MM.1S (cell line): Measurements from ENCODE around the gene FOXA2.
"Not testable (repeated sequence)": the region's sequence is repeated elsewhere in the genome, so short reads cannot be mapped to it uniquely, and the experiment has no call there.

Experiments
- DNase-seq: peaks from one replicate; pipeline ENCODE4 v3.0.0-alpha.2; 2015
- H2AFZ ChIP-seq: fragments of 300-600 bp; sonication (generic); 2 replicates; pipeline ENCODE4 v1.6.0; 2016; ENCODE audit warnings: antibody characterized with exemption, low read length
- H3F3A ChIP-seq: fragments of 300-600 bp; sonication (generic); 2 replicates; pipeline ENCODE4 v1.6.1; 2016; ENCODE audit warnings: mild to moderate bottlenecking, antibody characterized with exemption, low read length, moderate library complexity, mixed read lengths; ENCODE audit not compliant: insufficient read depth
- H3K27ac ChIP-seq: fragments of 300-600 bp; sonication (generic); 2 replicates; pipeline ENCODE4 v1.5.1; 2016; ENCODE audit warnings: mild to moderate bottlenecking, low read length
- H3K27me3 ChIP-seq: fragments of 300-600 bp; sonication (generic); replicated peaks from 2 replicates; pipeline ENCODE4 v1.6.0; 2016; ENCODE audit warnings: low read length; ENCODE audit not compliant: insufficient read depth
- H3K36me3 ChIP-seq: fragments of 300-600 bp; sonication (generic); replicated peaks from 2 replicates; pipeline ENCODE4 v1.6.1; 2016; ENCODE audit warnings: mild to moderate bottlenecking, low read length, mixed read lengths; ENCODE audit not compliant: insufficient read depth
- H3K4me1 ChIP-seq: fragments of 300-600 bp; sonication (generic); 2 replicates; pipeline ENCODE4 v1.6.1; 2016; ENCODE audit warnings: low read length, mixed read lengths
- H3K4me2 ChIP-seq: fragments of 300-600 bp; sonication (generic); 2 replicates; pipeline ENCODE4 v1.6.0; 2016; ENCODE audit warnings: low read depth, low read length
- H3K4me3 ChIP-seq: fragments of 300-600 bp; sonication (generic); 2 replicates; pipeline ENCODE4 v1.5.1; 2016; ENCODE audit warnings: low read length, mixed read lengths
- H3K79me2 ChIP-seq: fragments of 300-600 bp; sonication (generic); 2 replicates; pipeline ENCODE4 v1.6.1; 2016; ENCODE audit warnings: mixed run types, low read length, mixed read lengths
- H3K9ac ChIP-seq: fragments of 300-600 bp; sonication (generic); 2 replicates; pipeline ENCODE4 v1.6.1; 2016; ENCODE audit warnings: low read length, mixed read lengths
- H3K9me2 ChIP-seq: fragments of 300-600 bp; sonication (generic); replicated peaks from 2 replicates; pipeline ENCODE4 v1.6.1; 2016; ENCODE audit warnings: mild to moderate bottlenecking, low read length, mixed read lengths; ENCODE audit not compliant: insufficient read depth
- H3K9me3 ChIP-seq: fragments of 300-600 bp; sonication (generic); replicated peaks from 2 replicates; pipeline ENCODE4 v1.6.1; 2016; ENCODE audit warnings: mild to moderate bottlenecking, low read length, mixed read lengths; ENCODE audit not compliant: insufficient read depth
- H4K20me1 ChIP-seq: fragments of 300-600 bp; sonication (generic); 2 replicates; pipeline ENCODE4 v1.6.1; 2016; ENCODE audit warnings: mild to moderate bottlenecking, low read length, moderate library complexity, mixed read lengths; ENCODE audit not compliant: insufficient read depth
- EZH2 ChIP-seq: fragments of 300-600 bp; sonication (generic); optimal IDR thresholded peaks from 2 replicates; pipeline ENCODE3; 2017; ENCODE audit warnings: low read depth, mild to moderate bottlenecking, antibody characterized with exemption, low read length, mixed read lengths
- EZH2phosphoT487 ChIP-seq: fragments of 300-600 bp; sonication (generic); IDR thresholded peaks from 2 replicates; pipeline ENCODE4 v1.6.1; 2018; ENCODE audit warnings: antibody characterized with exemption, low read length
- TF ChIP-seq, protein P1 (sequence below): fragments of 300-600 bp; sonication (generic); IDR thresholded peaks from 2 replicates; pipeline ENCODE4 v1.5.1; 2016; ENCODE audit warnings: antibody characterized with exemption, low read length, mixed read lengths

FOXA2 gene

DNA sequence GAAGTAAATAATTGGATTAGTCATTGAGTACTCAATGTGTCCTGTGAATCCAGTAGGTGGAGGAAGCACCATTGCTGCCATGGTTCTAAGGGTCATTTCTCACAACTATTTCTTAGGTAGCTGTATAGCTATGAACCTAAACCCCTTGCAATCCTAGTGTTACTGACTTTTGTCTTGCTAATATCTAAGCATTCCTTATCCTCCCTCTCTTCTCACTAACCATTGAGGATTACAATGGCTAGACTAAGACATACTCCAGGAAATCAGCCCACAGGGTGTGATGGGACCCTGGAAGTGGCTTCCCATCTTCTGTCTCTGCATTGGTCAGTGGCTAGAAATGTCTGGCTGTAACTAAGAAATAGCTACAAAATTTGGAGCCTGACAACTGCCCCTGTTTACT lies 27.3 kb upstream of the FOXA2 start:
- Histone ChIP-seq H3F3A (no peaks in the 10 kb centered on the region), H3K9ac (no peak overlapping the region), H3K27me3 (no peaks in the 10 kb centered on the region; the same call in 1 of the 2 replicates), H3K4me1 (no peaks in the 10 kb centered on the region), H3K36me3 (no peaks in the 10 kb centered on the region), H2AFZ (no peak overlapping the region), H3K27ac (no peak overlapping the region), H4K20me1 (no peaks in the 10 kb centered on the region), H3K79me2 (no peaks in the 10 kb centered on the region), H3K4me2 (no peak overlapping the region), H3K4me3 (no peak overlapping the region), H3K9me2 (no peaks in the 10 kb centered on the region), H3K9me3 (no peaks in the 10 kb centered on the region)
- DNase-seq = no peak
- TF ChIP-seq, protein P1, sequence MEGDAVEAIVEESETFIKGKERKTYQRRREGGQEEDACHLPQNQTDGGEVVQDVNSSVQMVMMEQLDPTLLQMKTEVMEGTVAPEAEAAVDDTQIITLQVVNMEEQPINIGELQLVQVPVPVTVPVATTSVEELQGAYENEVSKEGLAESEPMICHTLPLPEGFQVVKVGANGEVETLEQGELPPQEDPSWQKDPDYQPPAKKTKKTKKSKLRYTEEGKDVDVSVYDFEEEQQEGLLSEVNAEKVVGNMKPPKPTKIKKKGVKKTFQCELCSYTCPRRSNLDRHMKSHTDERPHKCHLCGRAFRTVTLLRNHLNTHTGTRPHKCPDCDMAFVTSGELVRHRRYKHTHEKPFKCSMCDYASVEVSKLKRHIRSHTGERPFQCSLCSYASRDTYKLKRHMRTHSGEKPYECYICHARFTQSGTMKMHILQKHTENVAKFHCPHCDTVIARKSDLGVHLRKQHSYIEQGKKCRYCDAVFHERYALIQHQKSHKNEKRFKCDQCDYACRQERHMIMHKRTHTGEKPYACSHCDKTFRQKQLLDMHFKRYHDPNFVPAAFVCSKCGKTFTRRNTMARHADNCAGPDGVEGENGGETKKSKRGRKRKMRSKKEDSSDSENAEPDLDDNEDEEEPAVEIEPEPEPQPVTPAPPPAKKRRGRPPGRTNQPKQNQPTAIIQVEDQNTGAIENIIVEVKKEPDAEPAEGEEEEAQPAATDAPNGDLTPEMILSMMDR = no peak
- TF ChIP-seq EZH2 = no peak
- no peak for TF ChIP-seq EZH2phosphoT487

DNA sequence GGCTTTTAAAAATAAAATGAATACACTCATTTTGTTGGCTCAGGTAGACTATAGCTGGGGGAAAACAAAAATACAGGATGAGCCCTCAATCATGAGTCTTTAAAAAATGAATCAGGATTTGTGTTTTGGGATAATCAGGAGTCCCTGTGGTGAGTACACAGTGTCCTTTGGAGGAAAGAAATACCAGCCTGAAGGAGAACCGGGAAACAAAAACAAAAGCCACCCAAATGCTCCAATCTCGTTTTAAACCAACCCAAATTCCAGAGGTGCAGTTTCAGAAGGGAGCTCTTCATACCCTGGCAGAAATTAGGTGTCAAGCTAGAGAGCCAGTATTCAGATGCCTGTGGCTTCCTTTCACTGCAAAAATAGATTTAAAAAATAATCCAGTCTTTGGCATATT lies 23.3 kb upstream of the FOXA2 start:
- no peaks in the 10 kb centered on the region for H3K36me3 ChIP-seq
- no peak for DNase-seq
- H3K27me3 ChIP-seq = no peaks in the 10 kb centered on the region; the same call in 1 of the 2 replicates
- H3K9ac ChIP-seq = no peak overlapping the region
- H3K9me3 ChIP-seq = no peaks in the 10 kb centered on the region
- no peaks in the 10 kb centered on the region for H3K9me2 ChIP-seq
- H3K4me3 ChIP-seq = no peak overlapping the region
- no peaks in the 10 kb centered on the region for H3K4me1 ChIP-seq
- no peaks in the 10 kb centered on the region for H3F3A ChIP-seq
- H4K20me1 ChIP-seq = no peaks in the 10 kb centered on the region
- H3K79me2 ChIP-seq = no peaks in the 10 kb centered on the region
- H2AFZ ChIP-seq = no peak overlapping the region
- no peak for TF ChIP-seq EZH2phosphoT487
- TF ChIP-seq, protein P1 = no peak
- TF ChIP-seq EZH2 = no peak
- H3K27ac ChIP-seq = no peak overlapping the region
- H3K4me2 ChIP-seq = no peak overlapping the region

DNA sequence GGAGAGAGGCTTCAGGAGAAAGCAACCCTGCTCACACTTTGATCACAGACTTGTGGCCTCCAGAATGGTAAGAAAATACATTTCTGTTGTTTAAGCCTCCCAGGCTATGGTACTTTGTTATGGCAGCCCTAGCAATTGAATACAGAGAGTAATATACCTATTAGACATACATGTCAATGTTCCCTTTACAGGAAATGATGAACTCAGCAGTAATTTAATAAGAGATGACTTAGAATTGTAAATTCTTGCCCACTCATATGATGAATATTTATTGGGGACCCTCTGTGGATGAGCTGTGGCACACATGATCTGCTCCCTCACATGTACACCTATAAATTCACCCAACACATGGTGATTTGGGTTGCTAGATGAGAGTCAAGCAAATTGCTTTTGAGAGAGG lies 20.4 kb upstream of the FOXA2 start:
- Histone ChIP-seq H2AFZ (no peak overlapping the region), H4K20me1 (no peaks in the 10 kb centered on the region), H3K9ac (no peak overlapping the region), H3K9me2 (no peaks in the 10 kb centered on the region), H3K9me3 (no peaks in the 10 kb centered on the region), H3K4me1 (no peaks in the 10 kb centered on the region), H3F3A (no peaks in the 10 kb centered on the region), H3K27me3 (no peaks in the 10 kb centered on the region), H3K27ac (no peak overlapping the region), H3K36me3 (no peaks in the 10 kb centered on the region), H3K79me2 (no peaks in the 10 kb centered on the region), H3K4me3 (no peak overlapping the region), H3K4me2 (no peak overlapping the region)
- no peak for DNase-seq
- no peak for TF ChIP-seq EZH2

DNA sequence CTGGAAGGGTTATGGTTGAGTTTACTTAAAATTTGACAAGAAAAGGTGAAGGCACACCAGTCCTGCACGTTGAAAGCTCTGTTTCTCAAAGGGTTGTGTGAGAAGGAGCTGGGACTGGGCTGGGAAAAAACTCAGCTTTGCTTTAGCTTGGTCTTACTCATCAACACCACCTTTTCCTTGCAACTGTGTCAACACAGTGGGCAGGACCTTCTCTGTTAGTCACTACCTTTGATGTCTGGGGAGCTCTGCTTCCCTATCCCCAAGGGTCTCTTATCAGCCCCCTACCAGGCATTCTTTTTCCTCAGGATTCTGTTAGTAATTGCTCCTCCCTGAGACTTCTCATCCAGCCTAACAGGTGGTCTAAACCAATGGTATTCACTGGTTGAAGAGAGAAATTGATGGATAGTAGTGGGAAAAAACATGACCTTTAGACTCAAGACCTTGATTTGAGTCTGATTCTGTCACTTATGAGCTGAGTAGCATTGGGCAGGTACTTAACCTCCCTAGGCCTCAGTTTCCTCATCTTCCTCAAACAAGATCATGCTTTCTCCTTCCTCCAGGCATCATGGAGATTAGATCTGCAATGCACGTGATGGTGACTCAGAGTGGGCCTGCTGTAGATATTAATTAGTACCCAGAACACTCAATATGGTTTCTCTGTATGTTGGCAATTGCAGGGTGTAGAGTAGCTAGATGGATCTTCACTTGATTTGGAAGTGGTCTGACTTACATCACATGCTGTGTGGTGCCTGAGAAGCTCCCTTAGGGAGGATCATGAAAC lies 17.2 kb upstream of the FOXA2 start:
- TF ChIP-seq EZH2phosphoT487 (no peak), EZH2 (no peak)
- TF ChIP-seq, protein P1 = no peak
- Histone ChIP-seq H3K4me3 (no peak overlapping the region), H3K4me2 (no peak overlapping the region), H3K4me1 (no peaks in the 10 kb centered on the region), H3K27me3 (no peaks in the 10 kb centered on the region), H3K9me3 (no peaks in the 10 kb centered on the region), H4K20me1 (no peaks in the 10 kb centered on the region), H3K9ac (no peak overlapping the region), H2AFZ (no peak overlapping the region), H3F3A (no peaks in the 10 kb centered on the region), H3K27ac (no peak overlapping the region), H3K36me3 (no peaks in the 10 kb centered on the region), H3K79me2 (no peaks in the 10 kb centered on the region), H3K9me2 (no peaks in the 10 kb centered on the region)
- DNase-seq = no peak

DNA sequence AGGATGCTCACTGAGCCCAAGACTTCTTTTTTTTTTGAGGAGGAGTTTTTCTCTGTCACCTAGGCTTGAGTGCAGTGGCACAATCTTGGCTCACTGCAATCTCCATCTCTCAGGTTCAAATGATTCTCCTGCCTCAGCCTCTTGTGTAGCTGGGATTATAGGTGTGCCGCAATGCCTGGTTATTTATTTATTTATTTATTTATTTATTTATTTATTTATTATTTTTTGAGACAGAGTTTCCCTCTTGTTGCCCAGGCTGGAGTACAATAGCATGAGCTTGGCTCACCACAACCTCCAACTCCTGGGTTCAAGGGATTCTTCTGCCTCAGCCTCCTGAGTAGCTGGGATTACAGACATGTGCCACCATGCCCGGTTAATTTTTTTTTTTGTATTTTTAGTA lies 14.9 kb upstream of the FOXA2 start:
- not testable (repeated sequence) for H3K9me3 ChIP-seq, H3K4me1 ChIP-seq, H3K36me3 ChIP-seq, H3K27me3 ChIP-seq, H3K9ac ChIP-seq, H4K20me1 ChIP-seq, H3F3A ChIP-seq, H3K79me2 ChIP-seq, H3K4me3 ChIP-seq, DNase-seq, H3K9me2 ChIP-seq, H2AFZ ChIP-seq, H3K4me2 ChIP-seq, H3K27ac ChIP-seq
